Activated CD8-positive, alpha-beta memory T cell treated with anti-CD3 and anti-CD28 coated beads for 36 hours (primary cell): Measurements from ENCODE around the gene ANKHD1. TPM values are rescaled to one million over a fixed set of nuclear protein-coding genes. Genes with fewer than 3 reads are reported as not detected.

Experiments
- CTCF ChIA-PET: fragments of 350-600 bp; sonication (Branson Sonifier 250); formaldehyde crosslinking; loops from one replicate; lab custom pipeline; 2021; ENCODE audit warnings: antibody characterized with exemption; lab: Charles Lee
- POLR2A ChIA-PET: fragments of 350-600 bp; sonication (Branson Sonifier 250); formaldehyde crosslinking; loops from one replicate; lab custom pipeline; 2021; ENCODE audit warnings: antibody characterized with exemption; lab: Charles Lee
- total RNA-seq, 2 experiments: library from RNA; stranded (reverse); gene quantifications; one replicate each; pipeline ENCODE4 v1.2.3, GENCODE V29; 2021

The ANKHD1 gene
- total RNA-seq, 2 experiments from 2014 or later, result 90.0 to 92.3 TPM

DNA sequence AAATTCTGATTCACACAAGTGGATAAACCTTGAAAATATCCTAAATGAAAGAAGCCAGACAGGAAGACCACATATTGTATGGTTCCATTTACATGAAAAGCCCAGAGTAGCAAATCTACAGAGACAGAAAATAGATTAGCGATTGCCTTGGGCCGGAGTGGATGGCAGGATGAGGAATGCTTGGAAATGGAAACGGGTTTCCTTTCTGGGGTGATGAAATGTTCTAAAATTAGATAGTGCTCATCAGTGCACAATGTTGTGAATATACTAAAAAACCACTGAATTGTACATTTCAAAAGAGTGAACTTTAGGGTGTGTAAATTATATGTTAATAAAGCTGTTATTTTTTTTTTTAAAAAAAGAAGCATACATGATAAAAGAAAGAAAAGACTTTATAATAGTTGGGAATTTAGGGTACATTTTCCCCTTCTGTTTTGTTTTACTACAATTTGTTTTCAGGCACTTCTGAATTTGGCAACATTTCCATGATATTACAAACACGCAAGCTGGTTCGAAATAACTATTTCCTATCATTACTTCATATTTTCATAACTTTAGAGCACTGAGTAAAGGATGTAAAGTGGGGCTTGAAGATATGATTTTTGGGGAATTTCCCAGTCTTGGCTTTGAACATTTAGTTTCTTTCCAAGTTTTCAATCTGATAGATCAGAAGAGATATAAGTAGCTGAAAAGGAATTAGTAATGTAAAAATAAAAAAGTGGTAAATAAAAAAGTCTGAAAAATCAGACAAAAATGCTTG, 186.9 kb downstream of the ANKHD1 start:
- POLR2A ChIA-PET, result no interaction called here
- CTCF ChIA-PET, result no interaction called here

Other genes starting within 250 kb of the ANKHD1 start
- 10 to 100 TPM; 20.7 to 21.5 TPM for gene CYSTM1, start 226.6 kb upstream of the ANKHD1 start, total RNA-seq
- gene PFDN1, start 98.7 kb upstream of the ANKHD1 start, total RNA-seq, result 10 to 100 TPM; 67.0 TPM
- 1 to 10 TPM; 4.4 to 5.0 TPM for gene HBEGF, start 55.2 kb upstream of the ANKHD1 start, total RNA-seq
- not detected for gene SLC4A9, start 41.6 kb upstream of the ANKHD1 start, total RNA-seq
- gene EIF4EBP3, start 145.8 kb downstream of the ANKHD1 start, total RNA-seq, result 10 to 100 TPM; 13.6 to 14.1 TPM
- 10 to 100 TPM; 64.3 to 68.2 TPM for gene SRA1, start 155.6 kb downstream of the ANKHD1 start, total RNA-seq
- gene APBB3, start 162.8 kb downstream of the ANKHD1 start, total RNA-seq, result 10 to 100 TPM; 14.1 to 15.3 TPM
- 100 to 1,000 TPM; 116 TPM for gene SLC35A4, start 163.0 kb downstream of the ANKHD1 start, total RNA-seq
- gene CD14, start 231.3 kb downstream of the ANKHD1 start, total RNA-seq, result under 1 TPM; 0.44 to 0.70 TPM
- 10 to 100 TPM; 34.6 to 35.3 TPM for gene TMCO6, start 237.6 kb downstream of the ANKHD1 start, total RNA-seq
- 10 to 100 TPM; 70.9 to 76.7 TPM for gene NDUFA2, start 245.8 kb downstream of the ANKHD1 start, total RNA-seq
- gene IK, start 246.0 kb downstream of the ANKHD1 start, total RNA-seq, result 10 to 100 TPM; 89.9 to 96.8 TPM